PC-9 (cell line): Measurements from ENCODE around the gene OLFML1. TPM values are rescaled to one million over a fixed set of nuclear protein-coding genes. Genes with fewer than 3 reads are reported as not detected.

Source experiments
- BruUV-seq: library from RNA; stranded (reverse); fragments of 400-500 nt; replicated peaks from 2 replicates; lab custom pipeline; 2021; lab: Mats Ljungman, UMichigan
- CTCF ChIA-PET: fragments of 300-600 bp; sonication (Branson Sonifier 250); formaldehyde crosslinking; loops from one replicate; lab custom pipeline; 2022; ENCODE audit warnings: antibody characterized with exemption; lab: Charles Lee
- POLR2A ChIA-PET: fragments of 300-600 bp; sonication (Branson Sonifier 250); formaldehyde crosslinking; loops from one replicate; lab custom pipeline; 2022; ENCODE audit warnings: antibody characterized with exemption; ENCODE audit not compliant: unreplicated experiment; lab: Charles Lee
- DNase-seq, 2 experiments: peaks; one replicate each; pipeline versions ENCODE4 v3.0.0 to v3.0.0-alpha.2; 2015 to 2022; ENCODE audit warnings: mixed read lengths in 1 of 2
- H2AFZ ChIP-seq: fragments of 200-600 bp; sonication (generic); 2 replicates; pipeline ENCODE4 v1.8.1; 2017; ENCODE audit warnings: antibody characterized with exemption
- H3F3A ChIP-seq: fragments of 200-600 bp; sonication (generic); 2 replicates; pipeline ENCODE4 v1.8.1; 2017; ENCODE audit warnings: antibody characterized with exemption, mild to moderate bottlenecking, low read depth; ENCODE audit not compliant: insufficient read depth
- H3K27ac ChIP-seq: fragments of 200-600 bp; sonication (generic); 2 replicates; pipeline ENCODE4 v1.6.1; 2016; ENCODE audit warnings: mixed run types
- H3K27me3 ChIP-seq: fragments of 200-600 bp; sonication (generic); 2 replicates; pipeline ENCODE4 v1.6.1; 2016; ENCODE audit warnings: low read depth, mixed run types; ENCODE audit not compliant: insufficient read depth
- H3K36me3 ChIP-seq: fragments of 200-600 bp; sonication (generic); 2 replicates; pipeline ENCODE4 v1.6.1; 2016; ENCODE audit warnings: low read depth, mixed run types
- H3K4me1 ChIP-seq: fragments of 200-600 bp; sonication (generic); replicated peaks from 2 replicates; pipeline ENCODE4 v1.6.1; 2016; ENCODE audit warnings: mixed run types; ENCODE audit not compliant: insufficient read depth
- H3K4me2 ChIP-seq: fragments of 200-600 bp; sonication (generic); 2 replicates; pipeline ENCODE4 v1.6.1; 2017; ENCODE audit warnings: mixed run types
- H3K4me3 ChIP-seq: fragments of 200-600 bp; sonication (generic); 2 replicates; pipeline ENCODE4 v1.6.1; 2016; ENCODE audit warnings: mixed run types
- H3K79me2 ChIP-seq: fragments of 200-600 bp; sonication (generic); 2 replicates; pipeline ENCODE4 v1.6.1; 2017; ENCODE audit warnings: low read depth, mixed run types
- H3K9me2 ChIP-seq: fragments of 200-600 bp; sonication (generic); 2 replicates; pipeline ENCODE4 v1.8.1; 2017; ENCODE audit warnings: mild to moderate bottlenecking; ENCODE audit not compliant: insufficient read depth
- H3K9me3 ChIP-seq: fragments of 200-600 bp; sonication (generic); 2 replicates; pipeline ENCODE4 v1.8.1; 2016; ENCODE audit warnings: low read depth; ENCODE audit not compliant: insufficient read depth
- H4K20me1 ChIP-seq: fragments of 200-600 bp; sonication (generic); 2 replicates; pipeline ENCODE4 v1.8.1; 2017; ENCODE audit not compliant: insufficient read depth
- CTCF ChIP-seq: fragments of 200-600 bp; sonication (generic); conservative IDR thresholded peaks from 2 replicates; pipeline ENCODE4 v1.6.1; 2017; ENCODE audit warnings: mixed run types, antibody characterized with exemption, mild to moderate bottlenecking, moderate library complexity
- EZH2 ChIP-seq: fragments of 200-600 bp; sonication (generic); IDR thresholded peaks from 2 replicates; pipeline ENCODE4 v1.8.0; 2017; ENCODE audit warnings: antibody characterized with exemption, low read depth
- intact Hi-C: fragments of 100-400 bp; cut with micrococcal nuclease; formaldehyde crosslinking; loops from one replicate; pipeline ENCODE4 v1.10.0; 2022; ENCODE audit not compliant: unreplicated experiment
- total RNA-seq: library from RNA; stranded (reverse); gene quantifications from 2 replicates; pipeline ENCODE4 v1.2.3, GENCODE V29; 2021

Gene OLFML1
- total RNA-seq, 1 experiment from 2014 or later = not detected

GRCh38 chr11:7532405-7533145, 47.3 kb downstream of the OLFML1 start:
- no peaks in the 10 kb centered on the region for H3K9me2 ChIP-seq
- no TSS peak for BruUV-seq
- no peaks in the 10 kb centered on the region for H3K79me2 ChIP-seq
- ChIA-PET CTCF (interaction anchor here (0.6 kb wide), 1 partner anchor 1154 kb away, joined by 3 read pairs; no protein-coding TSS in a partner anchor), POLR2A (no interaction called here)
- H4K20me1 ChIP-seq = no peaks in the 10 kb centered on the region
- H3K36me3 ChIP-seq = no peaks in the 10 kb centered on the region
- no peaks in the 10 kb centered on the region for H3K9me3 ChIP-seq
- intact Hi-C loops = no loop called here
- no peak overlapping the region for H3K4me3 ChIP-seq
- H2AFZ ChIP-seq = no peak overlapping the region
- H3K4me1 ChIP-seq = no peaks in the 10 kb centered on the region; the same call in 1 of the 2 replicates
- no peaks in the 10 kb centered on the region for H3K27me3 ChIP-seq
- no peak for DNase-seq
- no peaks in the 10 kb centered on the region for H3F3A ChIP-seq
- H3K27ac ChIP-seq = no peak overlapping the region
- no peak overlapping the region for H3K4me2 ChIP-seq
- TF ChIP-seq CTCF (no peak), EZH2 (no peak)

- Histone ChIP-seq H3K79me2 (no peaks in the 10 kb centered on the region), H2AFZ (no peak overlapping the region), H4K20me1 (no peaks in the 10 kb centered on the region), H3K4me2 (no peak overlapping the region), H3K4me1 (peaks cover 2% of the 10 kb centered on the region; the same call in 1 of the 2 replicates), H3K4me3 (no peak overlapping the region), H3K27me3 (no peaks in the 10 kb centered on the region), H3K27ac (no peak overlapping the region), H3K9me3 (no peaks in the 10 kb centered on the region), H3K9me2 (no peaks in the 10 kb centered on the region), H3K36me3 (no peaks in the 10 kb centered on the region), H3F3A (no peaks in the 10 kb centered on the region)
- POLR2A ChIA-PET = interaction anchor here (0.7 kb wide), 1 partner anchor 13 kb away, joined by 3 read pairs; no protein-coding TSS in a partner anchor
- no TSS peak for BruUV-seq
- intact Hi-C loops = no loop called here
- no peak for DNase-seq
- TF ChIP-seq CTCF = no peak
- no peak for TF ChIP-seq EZH2
- CTCF ChIA-PET = no interaction called here
These were observed 48.1 kb downstream of the OLFML1 start for GRCh38 chr11:7533199-7534041.

- peak in 1 of 2 experiments; percentile 36 for DNase-seq
- no TSS peak for BruUV-seq
- Histone ChIP-seq H4K20me1 (no peaks in the 10 kb centered on the region), H3K9me2 (no peaks in the 10 kb centered on the region), H3K4me3 (no peak overlapping the region), H2AFZ (no peak overlapping the region), H3K4me1 (peaks cover 8% of the 10 kb centered on the region), H3K4me2 (no peak overlapping the region), H3K36me3 (no peaks in the 10 kb centered on the region), H3K79me2 (no peaks in the 10 kb centered on the region), H3K9me3 (no peaks in the 10 kb centered on the region), H3K27me3 (no peaks in the 10 kb centered on the region), H3F3A (no peaks in the 10 kb centered on the region), H3K27ac (no peak overlapping the region)
- POLR2A ChIA-PET = interaction anchor here (0.7 kb wide), 1 partner anchor 12 kb away, joined by 3 read pairs; no protein-coding TSS in a partner anchor
- no peak for TF ChIP-seq EZH2
- no peak for TF ChIP-seq CTCF
- CTCF ChIA-PET = no interaction called here
- intact Hi-C loops = no loop called here
These were observed 48.7 kb downstream of the OLFML1 start for GRCh38 chr11:7534042-7534378.
